GM15510 (cell line): ENCODE measurements around the gene TEX19.

ENCODE experiments used
- POLR2A ChIP-seq: IDR thresholded peaks from 3 replicates; pipeline ENCODE4 v1.6.1; 2011; ENCODE audit warnings: borderline replicate concordance; ENCODE audit not compliant: insufficient read length; ENCODE audit errors: extremely low read depth

The TEX19 gene

GRCh38 chr17:82373731-82374625, 14.9 kb downstream of the TEX19 start:
- no peak for TF ChIP-seq POLR2A

- TF ChIP-seq POLR2A: no peak
Measured at GRCh38 chr17:82374626-82375331, 15.7 kb downstream of the TEX19 start.

GRCh38 chr17:82375359-82376041, 16.5 kb downstream of the TEX19 start:
- TF ChIP-seq POLR2A: no peak

- TF ChIP-seq POLR2A: no peak
Measured at GRCh38 chr17:82376042-82376730, 17.1 kb downstream of the TEX19 start.

- no peak for TF ChIP-seq POLR2A
Measured at GRCh38 chr17:82377924-82378740, 19.1 kb downstream of the TEX19 start.

- no peak for TF ChIP-seq POLR2A
Measured at GRCh38 chr17:82378741-82379021, 19.6 kb downstream of the TEX19 start.

- TF ChIP-seq POLR2A: no peak
Measured at GRCh38 chr17:82380860-82381702, 22.0 kb downstream of the TEX19 start.

GRCh38 chr17:82382933-82383255, 23.8 kb downstream of the TEX19 start:
- no peak for TF ChIP-seq POLR2A

GRCh38 chr17:82383411-82383810, 24.4 kb downstream of the TEX19 start:
- no peak for TF ChIP-seq POLR2A

- TF ChIP-seq POLR2A: no peak
Measured at GRCh38 chr17:82384051-82384729, 25.1 kb downstream of the TEX19 start.

- TF ChIP-seq POLR2A: no peak
Measured at GRCh38 chr17:82384730-82385481, 25.9 kb downstream of the TEX19 start.
